Stimulated activated CD4-positive, alpha-beta T cell treated with anti-CD3 and anti-CD28 coated beads, Interleukin-1b, Interleukin-23, amount 100 ng/mL, for 1 hour (primary cell): ENCODE results near the gene TRNT1.

ENCODE experiments used
- DNase-seq, 2 donors: peaks; one replicate each; pipeline ENCODE4 v3.0.0-alpha.2; 2020; ENCODE audit warnings: low read depth in 2 of 2

The TRNT1 gene

GRCh38 chr3:3126477-3127431 lies at the start of gene TRNT1:
TSS of gene TRNT1 (plus strand) at chr3:3126940. CDS start at chr3:3129041, 2,101 bp downstream.
- DNase-seq: peak; percentile 84 to 93

- DNase-seq: no peak
Measured at GRCh38 chr3:3080309-3080708, 46.4 kb upstream of the TRNT1 start.

- no peak for DNase-seq
Measured at GRCh38 chr3:3081381-3082233, 45.1 kb upstream of the TRNT1 start.

GRCh38 chr3:3082234-3082924 lies 44.4 kb upstream of the TRNT1 start:
- DNase-seq: no peak

- DNase-seq: no peak
Measured at GRCh38 chr3:3084890-3085289, 41.9 kb upstream of the TRNT1 start.

GRCh38 chr3:3085782-3086181 lies 41.0 kb upstream of the TRNT1 start:
- DNase-seq: no peak

GRCh38 chr3:3086239-3086638 lies 40.5 kb upstream of the TRNT1 start:
- DNase-seq: no peak

GRCh38 chr3:3087279-3087678 lies 39.5 kb upstream of the TRNT1 start:
- DNase-seq: no peak

- DNase-seq: no peak
Measured at GRCh38 chr3:3087716-3088465, 38.8 kb upstream of the TRNT1 start.

- DNase-seq: no peak
Measured at GRCh38 chr3:3089017-3089416, 37.7 kb upstream of the TRNT1 start.

- DNase-seq: no peak
Measured at GRCh38 chr3:3097958-3098357, 28.8 kb upstream of the TRNT1 start.

- DNase-seq: no peak
Measured at GRCh38 chr3:3101660-3102458, 24.9 kb upstream of the TRNT1 start.

- DNase-seq: no peak
Measured at GRCh38 chr3:3102751-3103150, 24.0 kb upstream of the TRNT1 start.

GRCh38 chr3:3105246-3105645 lies 21.5 kb upstream of the TRNT1 start:
- DNase-seq: no peak

- DNase-seq: no peak
Measured at GRCh38 chr3:3105815-3106214, 20.9 kb upstream of the TRNT1 start.

GRCh38 chr3:3107181-3107580 lies 19.6 kb upstream of the TRNT1 start:
- no peak for DNase-seq

- no peak for DNase-seq
Measured at GRCh38 chr3:3107858-3108257, 18.9 kb upstream of the TRNT1 start.

- DNase-seq: no peak
Measured at GRCh38 chr3:3109407-3110298, 17.1 kb upstream of the TRNT1 start.

- no peak for DNase-seq
Measured at GRCh38 chr3:3110299-3110630, 16.5 kb upstream of the TRNT1 start, which contains the start of gene IL5RA. TSS of gene IL5RA (minus strand) at chr3:3110374. CDS start at chr3:3104984, 5,390 bp downstream.
